ENCODE measurements around the gene KDM2A. TPM values are rescaled to one million over a fixed set of nuclear protein-coding genes. Genes with fewer than 3 reads are reported as not detected.

The KDM2A gene
- total RNA-seq: 10 to 100 TPM; 74.8 to 89.7 TPM

GRCh38 chr11:67118801-67119584 is at the start of gene KDM2A:
TSS of gene KDM2A (plus strand) at chr11:67119263. CDS start at chr11:67121317, 2,054 bp downstream.
- Mint-ChIP-seq H3K27ac (peak within 1 kb of the TSS; percentile 83), H3K4me3 (peak within 1 kb of the TSS; percentile 98), H3K36me3 (ENCODE audit: low read depth) (peaks cover 31% of the 10 kb centered on the region), H3K9me3 (ENCODE audit: low read depth) (no peaks in the 10 kb centered on the region), H3K27me3 (no peaks in the 10 kb centered on the region), H3K4me1 (peaks cover 28% of the 10 kb centered on the region)
- peak; percentile 85 for ATAC-seq
- intact Hi-C loops (cut with DNase I, micrococcal nuclease): loop anchor here in 1 of 2 experiments (1.0 to 5.0 kb wide), 17 partner anchors 121 to 772 kb away; partner anchors contain the start of genes ACTN3, AIP, ANKRD13D and B4GAT1
- ChIA-PET CTCF (interaction anchor here (0.7 to 1.0 kb wide), 2 partner anchors 9 to 37 kb away, joined by 3 to 5 read pairs; no protein-coding TSS in a partner anchor), POLR2A (interaction anchor here (1.0 kb wide), 2 partner anchors 121 to 122 kb away, joined by 6 read pairs; no protein-coding TSS in a partner anchor)
- DNase-seq: peak; percentile 100

- H3K4me3 Mint-ChIP-seq: no peak overlapping the region
Observed at GRCh38 chr11:67071420-67072284, 47.4 kb upstream of the KDM2A start.

GRCh38 chr11:67072295-67072694 is 46.8 kb upstream of the KDM2A start:
- no peak for ATAC-seq
- Mint-ChIP-seq H3K9me3 (ENCODE audit: low read depth) (no peaks in the 10 kb centered on the region), H3K27me3 (no peaks in the 10 kb centered on the region), H3K4me3 (no peak overlapping the region), H3K4me1 (peaks cover 3% of the 10 kb centered on the region), H3K27ac (no peak overlapping the region), H3K36me3 (ENCODE audit: low read depth) (no peaks in the 10 kb centered on the region)
- no peak for DNase-seq
- intact Hi-C loops (cut with DNase I, micrococcal nuclease): no loop called here
- CTCF ChIA-PET: interaction anchor here (0.5 to 5.7 kb wide), 7 partner anchors 10 to 399 kb away, joined by 3 to 36 read pairs (median 5); no protein-coding TSS in a partner anchor
- POLR2A ChIA-PET: no interaction called here

More at GRCh38 chr11:67071420-67072284, 47.4 kb upstream of the KDM2A start:
- POLR2A ChIA-PET: no interaction called here
- Mint-ChIP-seq H3K27ac (no peak overlapping the region), H3K27me3 (no peaks in the 10 kb centered on the region), H3K9me3 (ENCODE audit: low read depth) (no peaks in the 10 kb centered on the region), H3K36me3 (ENCODE audit: low read depth) (no peaks in the 10 kb centered on the region), H3K4me1 (peaks cover 3% of the 10 kb centered on the region)
- DNase-seq: peak; percentile 90
- CTCF ChIA-PET: interaction anchor here (0.5 to 5.7 kb wide), 10 partner anchors 10 to 378 kb away, joined by 3 to 36 read pairs (median 4); no protein-coding TSS in a partner anchor
- ATAC-seq: peak; percentile 96
- intact Hi-C loops (cut with DNase I, micrococcal nuclease): loop anchor here (1.0 to 2.0 kb wide), 3 partner anchors 17 to 377 kb away; no protein-coding TSS in a partner anchor

GRCh38 chr11:67073908-67074307 is 45.2 kb upstream of the KDM2A start:
- Mint-ChIP-seq H3K4me3 (no peak overlapping the region), H3K27ac (no peak overlapping the region), H3K36me3 (ENCODE audit: low read depth) (no peaks in the 10 kb centered on the region), H3K27me3 (no peaks in the 10 kb centered on the region), H3K4me1 (peaks cover 7% of the 10 kb centered on the region), H3K9me3 (ENCODE audit: low read depth) (no peaks in the 10 kb centered on the region)
- intact Hi-C loops (cut with DNase I, micrococcal nuclease): no loop called here
- ChIA-PET CTCF (interaction anchor here (1.6 to 5.7 kb wide), 3 partner anchors 8 to 155 kb away, joined by 3 to 36 read pairs (median 9); no protein-coding TSS in a partner anchor), POLR2A (no interaction called here)
- DNase-seq: no peak
- ATAC-seq: no peak

- Mint-ChIP-seq H3K27me3 (no peaks in the 10 kb centered on the region), H3K9me3 (ENCODE audit: low read depth) (no peaks in the 10 kb centered on the region), H3K27ac (no peak overlapping the region), H3K4me1 (peaks cover 13% of the 10 kb centered on the region), H3K36me3 (ENCODE audit: low read depth) (no peaks in the 10 kb centered on the region), H3K4me3 (no peak overlapping the region)
- intact Hi-C loops (cut with DNase I, micrococcal nuclease): no loop called here
- no peak for DNase-seq
- ChIA-PET CTCF (interaction anchor here (0.8 to 5.7 kb wide), 2 partner anchors 23 to 177 kb away, joined by 4 to 36 read pairs; no protein-coding TSS in a partner anchor), POLR2A (no interaction called here)
- no peak for ATAC-seq
Observed at GRCh38 chr11:67076202-67076601, 42.9 kb upstream of the KDM2A start.

- Mint-ChIP-seq H3K4me1 (peaks cover 19% of the 10 kb centered on the region), H3K27ac (no peak overlapping the region), H3K9me3 (ENCODE audit: low read depth) (no peaks in the 10 kb centered on the region), H3K36me3 (ENCODE audit: low read depth) (no peaks in the 10 kb centered on the region), H3K27me3 (peaks cover 5% of the 10 kb centered on the region), H3K4me3 (no peak overlapping the region)
- CTCF ChIA-PET: interaction anchor here (1.6 kb wide), 1 partner anchor 86 kb away, joined by 5 read pairs; no protein-coding TSS in a partner anchor
- ATAC-seq: peak; percentile 75
- DNase-seq: peak; percentile 22
- POLR2A ChIA-PET: interaction anchor here (0.7 kb wide), 1 partner anchor 9 kb away, joined by 3 read pairs; no protein-coding TSS in a partner anchor
- intact Hi-C loops (cut with DNase I, micrococcal nuclease): no loop called here
Observed at GRCh38 chr11:67079065-67079705, 39.9 kb upstream of the KDM2A start.

GRCh38 chr11:67082071-67082791 is 36.8 kb upstream of the KDM2A start:
- H3K36me3 Mint-ChIP-seq (ENCODE audit: low read depth): no peaks in the 10 kb centered on the region
- H3K9me3 Mint-ChIP-seq (ENCODE audit: low read depth): no peaks in the 10 kb centered on the region
- H3K4me1 Mint-ChIP-seq: peaks cover 19% of the 10 kb centered on the region
- DNase-seq (no peak), ATAC-seq (no peak)
- POLR2A ChIA-PET: interaction anchor here (0.6 kb wide), 1 partner anchor 12 kb away, joined by 3 read pairs; no protein-coding TSS in a partner anchor
- H3K27me3 Mint-ChIP-seq: peaks cover 5% of the 10 kb centered on the region
- H3K4me3 Mint-ChIP-seq: no peak overlapping the region
- CTCF ChIA-PET: interaction anchor here (0.6 to 2.3 kb wide), 15 partner anchors 10 to 302 kb away, joined by 3 to 9 read pairs (median 3); partner anchors contain the start of gene KDM2A
- intact Hi-C loops (cut with DNase I, micrococcal nuclease): loop anchor here (5.0 kb wide), 2 partner anchors 155 to 160 kb away; no protein-coding TSS in a partner anchor
- H3K27ac Mint-ChIP-seq: no peak overlapping the region

GRCh38 chr11:67083786-67084366 is 35.2 kb upstream of the KDM2A start:
- DNase-seq (no peak), ATAC-seq (no peak)
- CTCF ChIA-PET: interaction anchor here (0.6 to 1.9 kb wide), 3 partner anchors 21 to 31 kb away, joined by 3 to 9 read pairs (median 4); no protein-coding TSS in a partner anchor
- Mint-ChIP-seq H3K9me3 (ENCODE audit: low read depth) (no peaks in the 10 kb centered on the region), H3K36me3 (ENCODE audit: low read depth) (no peaks in the 10 kb centered on the region), H3K4me1 (peaks cover 15% of the 10 kb centered on the region), H3K4me3 (no peak overlapping the region), H3K27ac (no peak overlapping the region), H3K27me3 (peaks cover 5% of the 10 kb centered on the region)
- intact Hi-C loops (cut with DNase I, micrococcal nuclease): loop anchor here (5.0 kb wide), 2 partner anchors 153 to 158 kb away; no protein-coding TSS in a partner anchor
- POLR2A ChIA-PET: no interaction called here

GRCh38 chr11:67085617-67086016 is 33.4 kb upstream of the KDM2A start:
- no peaks in the 10 kb centered on the region for H3K9me3 Mint-ChIP-seq (ENCODE audit: low read depth)
- POLR2A ChIA-PET: no interaction called here
- intact Hi-C loops (cut with DNase I, micrococcal nuclease): no loop called here
- CTCF ChIA-PET: no interaction called here
- no peaks in the 10 kb centered on the region for H3K36me3 Mint-ChIP-seq (ENCODE audit: low read depth)
- H3K4me3 Mint-ChIP-seq: no peak overlapping the region
- DNase-seq (no peak), ATAC-seq (no peak)
- H3K27ac Mint-ChIP-seq: no peak overlapping the region
- H3K27me3 Mint-ChIP-seq: peaks cover 5% of the 10 kb centered on the region
- peaks cover 10% of the 10 kb centered on the region for H3K4me1 Mint-ChIP-seq

- ATAC-seq: no peak
- no peaks in the 10 kb centered on the region for H3K9me3 Mint-ChIP-seq (ENCODE audit: low read depth)
- H3K4me1 Mint-ChIP-seq: no peaks in the 10 kb centered on the region
- no peaks in the 10 kb centered on the region for H3K27me3 Mint-ChIP-seq
- H3K27ac Mint-ChIP-seq: no peak overlapping the region
- ChIA-PET POLR2A (no interaction called here), CTCF (no interaction called here)
- no peak overlapping the region for H3K4me3 Mint-ChIP-seq
- H3K36me3 Mint-ChIP-seq (ENCODE audit: low read depth): no peaks in the 10 kb centered on the region
- no peak for DNase-seq
- intact Hi-C loops (cut with DNase I, micrococcal nuclease): no loop called here
Observed at GRCh38 chr11:67090717-67091116, 28.3 kb upstream of the KDM2A start.
